RWPE2 (cell line): ENCODE data around the gene CDKN2AIP.
A peak's percentile ranks its signal among the peaks of the same experiment; 100 is the strongest.

Experiments
- ATAC-seq: fragments of 200-7000 bp; cut with Tn5 transposase; 3 replicates; pipeline ENCODE4 v1.9.1; 2021; ENCODE audit warnings: low read depth
- DNase-seq: peaks from one replicate; pipeline ENCODE4 v3.0.0-alpha.2; 2020; ENCODE audit warnings: low spot score
- H3K27ac ChIP-seq: fragments of 450-650 bp; 2 replicates; pipeline ENCODE4 v1.5.1; 2017; ENCODE audit warnings: mild to moderate bottlenecking; ENCODE audit not compliant: poor library complexity, severe bottlenecking
- H3K27me3 ChIP-seq: fragments of 250-450 bp; sonication (Bioruptor Pico); 2 replicates; pipeline ENCODE4 v1.5.1; 2021; ENCODE audit warnings: mild to moderate bottlenecking, moderate library complexity; ENCODE audit not compliant: insufficient read depth, poor library complexity, severe bottlenecking
- H3K36me3 ChIP-seq: fragments of 250-450 bp; sonication (Bioruptor Pico); 2 replicates; pipeline ENCODE4 v1.5.1; 2020; ENCODE audit warnings: low read depth, mild to moderate bottlenecking, moderate library complexity
- H3K4me1 ChIP-seq: fragments of 250-450 bp; sonication (Bioruptor Pico); 2 replicates; pipeline ENCODE4 v1.5.1; 2021; ENCODE audit warnings: mild to moderate bottlenecking, moderate library complexity; ENCODE audit not compliant: insufficient read depth, poor library complexity, severe bottlenecking
- H3K4me3 ChIP-seq: fragments of 250-450 bp; sonication (Bioruptor Pico); 2 replicates; pipeline ENCODE4 v1.5.1; 2021; ENCODE audit warnings: mild to moderate bottlenecking, moderate library complexity; ENCODE audit not compliant: severe bottlenecking
- H3K9me3 ChIP-seq: fragments of 250-450 bp; sonication (Bioruptor Pico); 2 replicates; pipeline ENCODE4 v1.5.1; 2021; ENCODE audit warnings: mild to moderate bottlenecking, moderate library complexity; ENCODE audit not compliant: severe bottlenecking
- CTCF ChIP-seq: fragments of 450-650 bp; IDR thresholded peaks from one replicate; pipeline ENCODE4 v1.5.1; 2017; ENCODE audit warnings: mild to moderate bottlenecking, moderate library complexity; ENCODE audit not compliant: poor library complexity, severe bottlenecking

The CDKN2AIP gene, protein sequence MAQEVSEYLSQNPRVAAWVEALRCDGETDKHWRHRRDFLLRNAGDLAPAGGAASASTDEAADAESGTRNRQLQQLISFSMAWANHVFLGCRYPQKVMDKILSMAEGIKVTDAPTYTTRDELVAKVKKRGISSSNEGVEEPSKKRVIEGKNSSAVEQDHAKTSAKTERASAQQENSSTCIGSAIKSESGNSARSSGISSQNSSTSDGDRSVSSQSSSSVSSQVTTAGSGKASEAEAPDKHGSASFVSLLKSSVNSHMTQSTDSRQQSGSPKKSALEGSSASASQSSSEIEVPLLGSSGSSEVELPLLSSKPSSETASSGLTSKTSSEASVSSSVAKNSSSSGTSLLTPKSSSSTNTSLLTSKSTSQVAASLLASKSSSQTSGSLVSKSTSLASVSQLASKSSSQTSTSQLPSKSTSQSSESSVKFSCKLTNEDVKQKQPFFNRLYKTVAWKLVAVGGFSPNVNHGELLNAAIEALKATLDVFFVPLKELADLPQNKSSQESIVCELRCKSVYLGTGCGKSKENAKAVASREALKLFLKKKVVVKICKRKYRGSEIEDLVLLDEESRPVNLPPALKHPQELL

GRCh38 chr4:183444214-183445096 lies at the start of gene CDKN2AIP:
Gene CDKN2AIP (plus strand): TSS chr4:183444636. CDS start chr4:183444798, 162 bp downstream.
- peak; percentile 7 for TF ChIP-seq CTCF
- peak; percentile 87 for DNase-seq
- peak within 1 kb of the TSS; percentile 76 for H3K4me3 ChIP-seq
- H3K27me3 ChIP-seq = no peaks in the 10 kb centered on the region
- peaks cover 41% of the 10 kb centered on the region for H3K36me3 ChIP-seq
- H3K27ac ChIP-seq = peak within 1 kb of the TSS; percentile 87
- H3K9me3 ChIP-seq = no peaks in the 10 kb centered on the region
- peaks cover 23% of the 10 kb centered on the region for H3K4me1 ChIP-seq
- ATAC-seq = peak; percentile 79

DNA sequence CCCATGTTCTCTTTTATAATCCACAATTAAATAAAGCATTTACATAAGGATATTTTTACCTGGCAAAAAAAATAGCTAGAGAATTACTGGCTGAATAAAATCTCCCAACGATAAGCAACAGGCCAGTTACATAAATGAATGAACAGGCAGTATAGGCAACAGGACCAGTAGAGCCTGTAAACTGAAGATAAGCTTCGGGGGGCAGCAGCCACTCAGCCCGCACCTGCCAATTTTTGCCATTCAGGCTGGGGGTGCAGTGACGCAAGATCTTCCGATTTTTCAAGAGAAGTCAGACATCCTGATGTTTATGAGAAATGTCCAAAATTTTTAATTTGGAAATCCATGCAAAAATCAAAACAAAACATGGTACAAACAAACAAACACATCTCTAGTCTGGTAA lies 49.0 kb upstream of the CDKN2AIP start:
- H3K27me3 ChIP-seq = no peaks in the 10 kb centered on the region
- H3K36me3 ChIP-seq = no peaks in the 10 kb centered on the region
- no peak overlapping the region for H3K27ac ChIP-seq
- H3K4me1 ChIP-seq = no peaks in the 10 kb centered on the region
- H3K9me3 ChIP-seq = no peaks in the 10 kb centered on the region
- no peak for TF ChIP-seq CTCF
- no peak for DNase-seq
- H3K4me3 ChIP-seq = no peak overlapping the region
- ATAC-seq = no peak

GRCh38 chr4:183396227-183396637 lies 48.2 kb upstream of the CDKN2AIP start:
- DNase-seq = no peak
- ATAC-seq = no peak
- TF ChIP-seq CTCF = no peak
- Histone ChIP-seq H3K4me1 (no peaks in the 10 kb centered on the region), H3K4me3 (no peak overlapping the region), H3K27ac (no peak overlapping the region), H3K27me3 (no peaks in the 10 kb centered on the region), H3K36me3 (no peaks in the 10 kb centered on the region), H3K9me3 (no peaks in the 10 kb centered on the region)

GRCh38 chr4:183397741-183398297 lies 46.6 kb upstream of the CDKN2AIP start:
- Histone ChIP-seq H3K36me3 (no peaks in the 10 kb centered on the region), H3K27ac (no peak overlapping the region), H3K4me1 (no peaks in the 10 kb centered on the region), H3K4me3 (peak overlapping the region; percentile 28), H3K27me3 (no peaks in the 10 kb centered on the region), H3K9me3 (no peaks in the 10 kb centered on the region)
- no peak for TF ChIP-seq CTCF
- DNase-seq (no peak), ATAC-seq (no peak)
